Measurements from ENCODE around the gene HSPA2. TPM values are rescaled to one million over a fixed set of nuclear protein-coding genes. Genes with fewer than 3 reads are reported as not detected.

The HSPA2 gene
- 8.3 and 8.7 TPM in 2 replicates for total RNA-seq (2022)
- Bru-seq, nascent RNA = percentile 47 among the genes with signal in this experiment
- percentile 59 among the genes with signal in this experiment for BruChase-seq, experiment 1, labeled RNA remaining after a 2-hour chase
- BruChase-seq, experiment 2, labeled RNA remaining after a 6-hour chase = percentile 63 among the genes with signal in this experiment
- long read RNA-seq, transcript HSPA2-201 (1 exons, 2,767 nt) = major isoform, 22 of 22 reads
- long read RNA-seq, partial matches to known transcripts = 0 of 22 reads
- long read RNA-seq, other reads (novel, unspliced or antisense) = 0 of 22 reads

GRCh38 chr14:64540208-64541202, at the start of gene HSPA2:
HSPA2 (plus strand) TSS chr14:64540741; CDS start chr14:64540850, 109 bp downstream.
- Histone ChIP-seq H3K36me3 (ENCODE audit: control insufficient read depth, insufficient read depth, low read length) (no peaks in the 10 kb centered on the region), H3K9me3 (peaks cover 9% of the 10 kb centered on the region; the same call in 1 of the 2 replicates), H3K27me3 (replicated peaks; ENCODE audit: control insufficient read depth, insufficient read depth, low read length) (no peaks in the 10 kb centered on the region), H3K4me1 (peaks cover 14% of the 10 kb centered on the region; the same call in 1 of the 2 replicates), H3K4me3 (ENCODE audit: low read depth, low read length) (peak within 1 kb of the TSS; percentile 49)
- CTCF ChIA-PET = interaction anchor here (0.5 to 1.6 kb wide), 10 partner anchors 14 to 224 kb away, joined by 3 to 9 read pairs (median 3); partner anchors contain the start of gene AKAP5
- DNase-seq = peak; percentile 98 to 99
- peak within 1 kb of the TSS; percentile 71 for H3K4me3 Mint-ChIP-seq (ENCODE audit: unreplicated experiment)
- H3K36me3 Mint-ChIP-seq (ENCODE audit: insufficient read depth, unreplicated experiment) = peaks cover 12% of the 10 kb centered on the region
- intact Hi-C loops (cut with micrococcal nuclease; ENCODE audit: unreplicated experiment) = loop anchor here (1.0 to 5.0 kb wide), 5 partner anchors 30 to 222 kb away; partner anchors contain the start of gene PLEKHG3
- H3K9me3 Mint-ChIP-seq (ENCODE audit: unreplicated experiment) = no peaks in the 10 kb centered on the region
- POLR2A ChIA-PET = interaction anchor here (0.5 to 1.6 kb wide), 9 partner anchors 14 to 572 kb away, joined by 3 to 12 read pairs (median 3); no protein-coding TSS in a partner anchor
- peak; percentile 41 to 78 for TF ChIP-seq CTCF (IDR thresholded peaks at IDR 0.05; ENCODE audit: insufficient read depth in 1 of 2, low read depth in 1 of 2, low read length in 1 of 2, severe bottlenecking in 1 of 2, unreplicated experiment in 1 of 2)
- peak within 1 kb of the TSS; percentile 79 for H3K27ac Mint-ChIP-seq (ENCODE audit: unreplicated experiment)
- BruUV-seq (replicated peaks) = TSS peak; percentile 42
- H3K4me1 Mint-ChIP-seq (ENCODE audit: low read depth, unreplicated experiment) = peaks cover 16% of the 10 kb centered on the region
- H3K27me3 Mint-ChIP-seq (ENCODE audit: insufficient read depth, unreplicated experiment) = no peaks in the 10 kb centered on the region

DNA sequence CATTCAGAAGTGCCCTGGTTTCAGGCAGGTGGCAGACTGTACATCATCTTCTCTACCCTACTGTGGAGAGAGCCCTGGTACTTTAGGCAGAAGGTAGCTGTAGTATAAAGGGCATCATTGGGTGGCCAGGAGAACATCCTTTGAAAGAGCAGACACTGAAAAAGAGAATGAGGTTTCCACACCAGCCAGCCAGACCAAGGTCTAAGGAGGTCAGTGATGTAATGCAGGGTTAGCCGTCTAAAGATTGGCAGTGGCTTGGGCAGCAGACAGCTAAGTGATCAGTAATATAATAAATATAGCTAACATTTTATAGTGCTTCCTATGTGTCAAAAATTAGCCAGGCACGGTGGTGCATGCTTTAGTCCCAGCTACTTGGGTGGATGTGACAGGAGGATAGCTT, 48.9 kb upstream of the HSPA2 start:
- H3K27ac Mint-ChIP-seq (ENCODE audit: unreplicated experiment) = no peak overlapping the region
- no peaks in the 10 kb centered on the region for H3K9me3 Mint-ChIP-seq (ENCODE audit: unreplicated experiment)
- Histone ChIP-seq H3K9me3 (no peaks in the 10 kb centered on the region), H3K27me3 (replicated peaks; ENCODE audit: control insufficient read depth, insufficient read depth, low read length) (no peaks in the 10 kb centered on the region), H3K4me1 (no peaks in the 10 kb centered on the region), H3K4me3 (ENCODE audit: low read depth, low read length) (no peak overlapping the region), H3K36me3 (ENCODE audit: control insufficient read depth, insufficient read depth, low read length) (no peaks in the 10 kb centered on the region)
- TF ChIP-seq CTCF (IDR thresholded peaks at IDR 0.05; ENCODE audit: insufficient read depth in 1 of 2, low read depth in 1 of 2, low read length in 1 of 2, severe bottlenecking in 1 of 2, unreplicated experiment in 1 of 2) = no peak
- H3K4me1 Mint-ChIP-seq (ENCODE audit: low read depth, unreplicated experiment) = no peaks in the 10 kb centered on the region
- ChIA-PET CTCF (interaction anchor here (0.7 kb wide), 1 partner anchor 267 kb away, joined by 6 read pairs; no protein-coding TSS in a partner anchor), POLR2A (interaction anchor here (0.5 kb wide), 1 partner anchor 104 kb away, joined by 4 read pairs; the partner anchor contains the start of gene MTHFD1)
- H3K36me3 Mint-ChIP-seq (ENCODE audit: insufficient read depth, unreplicated experiment) = peaks cover 25% of the 10 kb centered on the region
- no peaks in the 10 kb centered on the region for H3K27me3 Mint-ChIP-seq (ENCODE audit: insufficient read depth, unreplicated experiment)
- no peak overlapping the region for H3K4me3 Mint-ChIP-seq (ENCODE audit: unreplicated experiment)
- intact Hi-C loops (cut with micrococcal nuclease; ENCODE audit: unreplicated experiment) = no loop called here
- no peak for DNase-seq
- BruUV-seq (replicated peaks) = no TSS peak

GRCh38 chr14:64493455-64493854, 47.1 kb upstream of the HSPA2 start:
- peaks cover 11% of the 10 kb centered on the region for H3K36me3 Mint-ChIP-seq (ENCODE audit: insufficient read depth, unreplicated experiment)
- Histone ChIP-seq H3K27me3 (replicated peaks; ENCODE audit: control insufficient read depth, insufficient read depth, low read length) (no peaks in the 10 kb centered on the region), H3K36me3 (ENCODE audit: control insufficient read depth, insufficient read depth, low read length) (no peaks in the 10 kb centered on the region), H3K4me3 (ENCODE audit: low read depth, low read length) (no peak overlapping the region), H3K9me3 (no peaks in the 10 kb centered on the region), H3K4me1 (no peaks in the 10 kb centered on the region)
- no peak overlapping the region for H3K27ac Mint-ChIP-seq (ENCODE audit: unreplicated experiment)
- CTCF ChIA-PET = no interaction called here
- POLR2A ChIA-PET = no interaction called here
- no peaks in the 10 kb centered on the region for H3K9me3 Mint-ChIP-seq (ENCODE audit: unreplicated experiment)
- intact Hi-C loops (cut with micrococcal nuclease; ENCODE audit: unreplicated experiment) = no loop called here
- no peak for TF ChIP-seq CTCF (IDR thresholded peaks at IDR 0.05; ENCODE audit: insufficient read depth in 1 of 2, low read depth in 1 of 2, low read length in 1 of 2, severe bottlenecking in 1 of 2, unreplicated experiment in 1 of 2)
- no peaks in the 10 kb centered on the region for H3K4me1 Mint-ChIP-seq (ENCODE audit: low read depth, unreplicated experiment)
- H3K4me3 Mint-ChIP-seq (ENCODE audit: unreplicated experiment) = no peak overlapping the region
- no peak for DNase-seq
- H3K27me3 Mint-ChIP-seq (ENCODE audit: insufficient read depth, unreplicated experiment) = no peaks in the 10 kb centered on the region
- no TSS peak for BruUV-seq (replicated peaks)
